Adrenal gland (tissue), 12 donors: Measurements from ENCODE around the gene EOGT. TPM values are rescaled to one million over a fixed set of nuclear protein-coding genes. Genes with fewer than 3 reads are reported as not detected.

Experiments
- DNase-seq, 7 donors: peaks; one replicate each; pipeline ENCODE4 v3.0.0-alpha.2; 2019 to 2020
- H3K27ac ChIP-seq, 5 donors: fragments of 200-600 bp; sonication (generic) in 4 of 5; 1 replicate in 3 of 5; 2 replicates in 2 of 5; pipeline versions ENCODE4 v1.5.1 to v1.8.0; 2016 to 2020; ENCODE audit warnings: mild to moderate bottlenecking in 1 of 5
- H3K27me3 ChIP-seq: fragments of 200-600 bp; 2 replicates; pipeline ENCODE4 v1.8.0; 2021
- H3K36me3 ChIP-seq, 2 donors: fragments of 200-600 bp; replicated peaks in 1 of 2; 1 replicate in 1 of 2; 2 replicates in 1 of 2; pipeline versions ENCODE4 v1.5.1 to v1.8.0; 2018 to 2022
- H3K4me1 ChIP-seq, 2 donors: fragments of 200-600 bp; replicated peaks in 1 of 2; 1 replicate in 1 of 2; 2 replicates in 1 of 2; pipeline versions ENCODE4 v1.5.1 to v1.8.0; 2018 to 2021
- H3K4me3 ChIP-seq, 4 donors: fragments of 200-600 bp; sonication (generic) in 3 of 4; one replicate each; pipeline ENCODE4 v1.5.1; 2016 to 2018
- H3K9me3 ChIP-seq, 3 donors: fragments of 200-600 bp; sonication (generic) in 1 of 3; replicated peaks in 1 of 3; 1 replicate in 2 of 3; 2 replicates in 1 of 3; pipeline versions ENCODE4 v1.5.1 to v1.8.0; 2016 to 2021
- CTCF ChIP-seq, 6 experiments: fragments of 450-650 bp in 4 of 6; fragments of 200-600 bp in 2 of 6; sonication (generic) in 1 of 6; IDR thresholded peaks; 1 replicate in 5 of 6; 2 replicates in 1 of 6; pipeline versions ENCODE4 v1.5.1 to v1.8.0; 2016 to 2021; ENCODE audit warnings: antibody characterized with exemption in 6 of 6, mild to moderate bottlenecking in 2 of 6, moderate library complexity in 1 of 6
- POLR2A ChIP-seq, 2 donors: fragments of 450-650 bp; IDR thresholded peaks; one replicate each; pipeline ENCODE4 v1.6.1; 2017; ENCODE audit warnings: antibody characterized with exemption in 2 of 2, mild to moderate bottlenecking in 2 of 2, moderate library complexity in 1 of 2
- WGBS, 4 donors: extraction: QIAGEN DNeasy Blood & Tissue Kit in 2 of 4; methylation state at CpG; one replicate each; pipeline versions ENCODE4 v1.1.5 to v1.1.7; 2013 to 2017; 5-methylcytosine and 5-hydroxymethylcytosine counted together
- intact Hi-C, 2 donors: fragments of 100-400 bp; cut with DNase I; formaldehyde crosslinking; loops; one replicate each; pipeline versions ENCODE4 v1.14.1 to v1.15.0; 2022 to 2023
- polyA plus RNA-seq, 3 donors: library from polyadenylated mRNA; stranded (reverse); fragments of 200-250 nt in 2 of 3; fragments of 350-450 nt in 1 of 3; fragmentation: Illumina TruSeq in 1 of 3; extraction: RNeasy Lipid Tissue Mini Kit (QIAGEN cat#74804) in 1 of 3; gene quantifications; one replicate each; pipeline ENCODE4 v1.2.3, GENCODE V29; 2013 to 2014
- total RNA-seq, 9 donors: library from RNA; depleted of rRNA in 4 of 9; stranded (reverse); fragments of >200 nt in 4 of 9; fragments of 120-200 nt in 1 of 9; fragmentation: NEBNext Ultra II Directional in 1 of 9; extraction: Animal tissue kit (Norgen Biotek cat#: 25700) in 1 of 9; gene quantifications; one replicate each; pipeline versions ENCODE4 v1.1.0 to v1.2.4, GENCODE V29; 2013 to 2023
- donor health status: healthy with polysubstance abuse.
- donor health status: Bipolar disorder and iron deficiency.
- donor health status: DM: yes; HTN: yes; CAD: no.
- donor health status: DM: no; HTN: no; CAD: no.
- donor health status: DM: no; HTN: no; CAD: no.
- donor health status: DM: yes; HTN: yes; CAD: no.

EOGT gene
- total and polyA plus RNA-seq, 12 donors: 15.9 to 43.7 (median 21.9) TPM

GRCh38 chr3:68977486-68978167 is 35.9 kb downstream of the EOGT start:
- 44 to 62% (median 57%) methylated on average over 8 of the region's 8 CpGs for WGBS, 4 donors
- H3K4me1 ChIP-seq: peaks cover 0 to 14% of the 10 kb centered on the region in 2 donors
- H3K27me3 ChIP-seq: no peaks in the 10 kb centered on the region
- peaks cover 0 to 55% of the 10 kb centered on the region in 2 donors for H3K36me3 ChIP-seq
- H3K27ac ChIP-seq: peak overlapping the region in 1 of 5 donors; percentile 11
- no peak for DNase-seq
- TF ChIP-seq CTCF (IDR thresholded peaks at IDR 0.05) (no peak), POLR2A (IDR thresholded peaks at IDR 0.05) (no peak)
- no peak overlapping the region for H3K4me3 ChIP-seq
- intact Hi-C loops: no loop called here
- H3K9me3 ChIP-seq: no peaks in the 10 kb centered on the region

GRCh38 chr3:68974711-68975110 is 38.8 kb downstream of the EOGT start:
- Histone ChIP-seq H3K9me3 (no peaks in the 10 kb centered on the region), H3K27me3 (no peaks in the 10 kb centered on the region), H3K27ac (no peak overlapping the region), H3K36me3 (peaks cover 0 to 30% of the 10 kb centered on the region in 2 donors), H3K4me1 (peaks cover 0 to 14% of the 10 kb centered on the region in 2 donors), H3K4me3 (no peak overlapping the region)
- no peak for DNase-seq
- intact Hi-C loops: no loop called here
- TF ChIP-seq CTCF (IDR thresholded peaks at IDR 0.05) (no peak), POLR2A (IDR thresholded peaks at IDR 0.05) (no peak)
- 69 to 79% (median 74%) methylated on average over 5 of the region's 5 CpGs for WGBS, 4 donors

GRCh38 chr3:68973639-68974038 is 39.8 kb downstream of the EOGT start:
- no peak overlapping the region for H3K27ac ChIP-seq
- H3K36me3 ChIP-seq: peaks cover 0 to 19% of the 10 kb centered on the region in 2 donors
- H3K9me3 ChIP-seq: no peaks in the 10 kb centered on the region
- H3K4me1 ChIP-seq: peaks cover 0 to 14% of the 10 kb centered on the region in 2 donors
- TF ChIP-seq CTCF (IDR thresholded peaks at IDR 0.05): no peak
- no peak for TF ChIP-seq POLR2A (IDR thresholded peaks at IDR 0.05)
- H3K27me3 ChIP-seq: no peaks in the 10 kb centered on the region
- WGBS, 4 donors: 64 to 75% (median 70%) methylated on average over 7 of the region's 7 CpGs
- no peak overlapping the region for H3K4me3 ChIP-seq
- intact Hi-C loops: no loop called here
- no peak for DNase-seq

- H3K27me3 ChIP-seq: no peaks in the 10 kb centered on the region
- no peaks in the 10 kb centered on the region for H3K9me3 ChIP-seq
- H3K4me1 ChIP-seq: peaks cover 0 to 2% of the 10 kb centered on the region in 2 donors
- WGBS, 4 donors: 24 to 31% (median 29%) methylated on average over 11 of the region's 11 CpGs
- intact Hi-C loops: no loop called here
- peak; percentile 58 to 82 (median 69) for DNase-seq
- no peak overlapping the region for H3K27ac ChIP-seq
- TF ChIP-seq POLR2A (IDR thresholded peaks at IDR 0.05) (no peak), CTCF (IDR thresholded peaks at IDR 0.05) (peak; percentile 54 to 88 (median 82))
- H3K36me3 ChIP-seq: peaks cover 0 to 10% of the 10 kb centered on the region in 2 donors
- H3K4me3 ChIP-seq: no peak overlapping the region
Measured at GRCh38 chr3:68972358-68972979, 41.0 kb downstream of the EOGT start.
